Fibroblast of lung (primary cell): ENCODE measurements around the gene HSF5. TPM values are rescaled to one million over a fixed set of nuclear protein-coding genes. Genes with fewer than 3 reads are reported as not detected.
A peak's percentile ranks its signal among the peaks of the same experiment; 100 is the strongest.

Experiments
- DNase-seq, 2 donors: peaks; one replicate each; pipeline versions ENCODE4 v3.0.0 to v3.0.0-alpha.2; 2010; ENCODE audit warnings: low read depth in 2 of 2
- H2AFZ ChIP-seq: 2 replicates; pipeline ENCODE4 v1.5.1; 2012; ENCODE audit warnings: low read length, control low read depth, inconsistent platforms
- H3K27ac ChIP-seq: 2 replicates; pipeline ENCODE4 v1.5.1; 2011; ENCODE audit warnings: low read length, control low read depth; ENCODE audit not compliant: insufficient read depth
- H3K27me3 ChIP-seq: 2 replicates; pipeline ENCODE4 v1.5.1; 2011; ENCODE audit warnings: mild to moderate bottlenecking, low read length; ENCODE audit not compliant: control insufficient read depth, insufficient read depth
- H3K36me3 ChIP-seq: 2 replicates; pipeline ENCODE4 v1.5.1; 2011; ENCODE audit warnings: low read length; ENCODE audit not compliant: control insufficient read depth, insufficient read depth
- H3K4me1 ChIP-seq: 2 replicates; pipeline ENCODE4 v1.5.1; 2011; ENCODE audit warnings: low read length; ENCODE audit not compliant: control insufficient read depth, insufficient read depth; ENCODE audit errors: extremely low read depth
- H3K4me2 ChIP-seq: 2 replicates; pipeline ENCODE4 v1.5.1; 2011; ENCODE audit warnings: low read length, control low read depth; ENCODE audit not compliant: insufficient read depth; ENCODE audit errors: extremely low read depth
- H3K4me3 ChIP-seq, 4 experiments: fragments of 200-600 bp in 1 of 4; sonication (generic) in 1 of 4; replicated peaks in 1 of 4; 2 replicates each; pipeline ENCODE4 v1.5.1; 2011 to 2016; ENCODE audit warnings: low read length in 4 of 4, low read depth in 3 of 4, mild to moderate bottlenecking in 3 of 4, control low read depth in 2 of 4, inconsistent platforms in 1 of 4, mixed read lengths in 1 of 4; ENCODE audit not compliant: insufficient read depth in 1 of 4; ENCODE audit errors: control extremely low read depth in 1 of 4
- H3K79me2 ChIP-seq: 2 replicates; pipeline ENCODE4 v1.5.1; 2012; ENCODE audit warnings: mild to moderate bottlenecking, low read length, inconsistent platforms; ENCODE audit not compliant: control insufficient read depth, insufficient read depth
- H3K9ac ChIP-seq: 2 replicates; pipeline ENCODE4 v1.5.1; 2011; ENCODE audit warnings: mild to moderate bottlenecking, low read length, control low read depth; ENCODE audit not compliant: insufficient read depth
- H3K9me3 ChIP-seq: 2 replicates; pipeline ENCODE4 v1.5.1; 2012; ENCODE audit warnings: low read depth, low read length; ENCODE audit not compliant: control insufficient read depth, insufficient read depth
- H4K20me1 ChIP-seq: 2 replicates; pipeline ENCODE4 v1.5.1; 2011; ENCODE audit warnings: low read length; ENCODE audit not compliant: control insufficient read depth, insufficient read depth; ENCODE audit errors: extremely low read depth
- CTCF ChIP-seq, 2 donors: IDR thresholded peaks in 1 of 2; conservative IDR thresholded peaks in 1 of 2; 1 replicate in 1 of 2; 2 replicates in 1 of 2; pipeline ENCODE4 v1.5.1; 2011 to 2012; ENCODE audit warnings: low read length in 2 of 2, control low read depth in 1 of 2, inconsistent platforms in 1 of 2, low read depth in 1 of 2, mild to moderate bottlenecking in 1 of 2
- EZH2 ChIP-seq: IDR thresholded peaks from 2 replicates; pipeline ENCODE4 v1.5.1; 2012; ENCODE audit warnings: low read length, control low read depth, mild to moderate bottlenecking; ENCODE audit errors: missing control alignments
- polyA plus RNA-seq, 2 donors: library from polyadenylated mRNA; depleted of rRNA in 1 of 2; stranded (reverse) in 1 of 2; unstranded in 1 of 2; fragments of >200 nt; gene quantifications; 2 replicates each; pipeline ENCODE4 v1.2.1, GENCODE V29; 2011 to 2012; ENCODE audit warnings: missing spikeins in 1 of 2
- total RNA-seq: library from RNA; depleted of rRNA; stranded (reverse); fragments of >200 nt; gene quantifications from 2 replicates; pipeline ENCODE4 v1.2.1, GENCODE V29; 2014

The HSF5 gene
- total and polyA plus RNA-seq, 2 donors (not counting 1 experiment from before 2014, with no cell fraction given): under 0.01 TPM; not detected in 1

GRCh38 chr17:58513267-58513964 is 25.2 kb upstream of the HSF5 start:
- no peaks in the 10 kb centered on the region for H4K20me1 ChIP-seq
- TF ChIP-seq EZH2: no peak
- no peak for TF ChIP-seq CTCF (conservative IDR thresholded peaks at IDR 0.05 in 1 of 2, IDR thresholded peaks at IDR 0.05 in 1 of 2; ENCODE audit: low read depth in 1 of 2, low read length in 2 of 2)
- H3K27ac ChIP-seq: no peak overlapping the region
- H3K4me1 ChIP-seq: peaks cover 7% of the 10 kb centered on the region
- H3K4me2 ChIP-seq: peak overlapping the region; percentile 89
- H3K79me2 ChIP-seq: no peaks in the 10 kb centered on the region
- H3K36me3 ChIP-seq: peaks cover 16% of the 10 kb centered on the region
- H3K27me3 ChIP-seq: no peaks in the 10 kb centered on the region
- H3K4me3 ChIP-seq: peak overlapping the region; percentile 52 to 73 (median 65)
- no peak for DNase-seq
- H2AFZ ChIP-seq: peak overlapping the region; percentile 52
- H3K9me3 ChIP-seq: no peaks in the 10 kb centered on the region
- H3K9ac ChIP-seq: peak overlapping the region; percentile 20

- no peak for DNase-seq
- H2AFZ ChIP-seq: no peak overlapping the region
- no peak for TF ChIP-seq EZH2
- no peak for TF ChIP-seq CTCF (conservative IDR thresholded peaks at IDR 0.05 in 1 of 2, IDR thresholded peaks at IDR 0.05 in 1 of 2; ENCODE audit: low read depth in 1 of 2, low read length in 2 of 2)
- H3K79me2 ChIP-seq: no peaks in the 10 kb centered on the region
- H4K20me1 ChIP-seq: no peaks in the 10 kb centered on the region
- H3K9me3 ChIP-seq: no peaks in the 10 kb centered on the region
- peaks cover 27% of the 10 kb centered on the region for H3K36me3 ChIP-seq
- H3K4me1 ChIP-seq: peaks cover 2% of the 10 kb centered on the region
- no peak overlapping the region for H3K4me2 ChIP-seq
- H3K27me3 ChIP-seq: no peaks in the 10 kb centered on the region
- no peak overlapping the region for H3K4me3 ChIP-seq
- no peak overlapping the region for H3K27ac ChIP-seq
- H3K9ac ChIP-seq: no peak overlapping the region
Measured at GRCh38 chr17:58510075-58510474, 21.9 kb upstream of the HSF5 start.

GRCh38 chr17:58508341-58509067 is 20.3 kb upstream of the HSF5 start:
- no peak overlapping the region for H3K27ac ChIP-seq
- H3K4me3 ChIP-seq: no peak overlapping the region
- no peak overlapping the region for H3K4me2 ChIP-seq
- H3K4me1 ChIP-seq: peaks cover under 1% of the 10 kb centered on the region
- peaks cover 34% of the 10 kb centered on the region for H3K36me3 ChIP-seq
- TF ChIP-seq EZH2 (no peak), CTCF (conservative IDR thresholded peaks at IDR 0.05 in 1 of 2, IDR thresholded peaks at IDR 0.05 in 1 of 2; ENCODE audit: low read depth in 1 of 2, low read length in 2 of 2) (no peak)
- H3K9me3 ChIP-seq: no peaks in the 10 kb centered on the region
- no peak overlapping the region for H2AFZ ChIP-seq
- no peak for DNase-seq
- H4K20me1 ChIP-seq: no peaks in the 10 kb centered on the region
- H3K27me3 ChIP-seq: no peaks in the 10 kb centered on the region
- H3K79me2 ChIP-seq: no peaks in the 10 kb centered on the region
- no peak overlapping the region for H3K9ac ChIP-seq
